Neuronal stem cell (in vitro differentiated cells): ENCODE measurements around the gene SAMD14. TPM values are rescaled to one million over a fixed set of nuclear protein-coding genes. Genes with fewer than 3 reads are reported as not detected.

Source experiments
- DNase-seq: peaks from one replicate; pipeline ENCODE4 v3.0.0-alpha.2; 2013; ENCODE audit warnings: low spot score
- H2AFZ ChIP-seq: one replicate; pipeline ENCODE4 v1.6.1; 2013; ENCODE audit warnings: mild to moderate bottlenecking, low read length, inconsistent platforms
- H2AK5ac ChIP-seq: 2 replicates; pipeline ENCODE4 v1.6.1; 2013; ENCODE audit warnings: low read depth, mild to moderate bottlenecking, inconsistent platforms, low read length, moderate library complexity, mixed read lengths
- H2BK120ac ChIP-seq: 2 replicates; pipeline ENCODE4 v1.6.1; 2013; ENCODE audit warnings: low read depth, mild to moderate bottlenecking, inconsistent platforms, low read length, moderate library complexity, mixed read lengths
- H2BK12ac ChIP-seq: one replicate; pipeline ENCODE4 v1.6.1; 2013; ENCODE audit warnings: low read length, inconsistent platforms
- H2BK15ac ChIP-seq: 2 replicates; pipeline ENCODE4 v1.6.1; 2013; ENCODE audit warnings: mild to moderate bottlenecking, low read length, inconsistent platforms, mixed read lengths
- H2BK5ac ChIP-seq: one replicate; pipeline ENCODE4 v1.6.1; 2013; ENCODE audit warnings: inconsistent platforms, mild to moderate bottlenecking, low read length, moderate library complexity
- H3K14ac ChIP-seq: one replicate; pipeline ENCODE4 v1.6.1; 2013; ENCODE audit warnings: low read length, inconsistent platforms
- H3K18ac ChIP-seq: 2 replicates; pipeline ENCODE4 v1.6.1; 2013; ENCODE audit warnings: low read length, inconsistent platforms
- H3K23ac ChIP-seq: 2 replicates; pipeline ENCODE4 v1.6.1; 2013; ENCODE audit warnings: low read depth, mild to moderate bottlenecking, mixed read lengths, low read length, inconsistent platforms; ENCODE audit not compliant: poor library complexity
- H3K27ac ChIP-seq: replicated peaks from 3 replicates; pipeline ENCODE4 v1.5.1; 2013; ENCODE audit warnings: low read length, inconsistent platforms
- H3K27me3 ChIP-seq, 3 experiments: 2 replicates each; pipeline ENCODE4 v1.6.1; 2013; ENCODE audit warnings: low read length in 3 of 3, mild to moderate bottlenecking in 2 of 3, inconsistent platforms in 1 of 3, low read depth in 1 of 3, mixed read lengths in 1 of 3, moderate library complexity in 1 of 3; ENCODE audit not compliant: control insufficient read depth in 3 of 3, insufficient read depth in 3 of 3
- H3K36me3 ChIP-seq, 2 donors: replicated peaks in 1 of 2; 2 replicates each; pipeline ENCODE4 v1.6.1; 2013; ENCODE audit warnings: low read length in 2 of 2; ENCODE audit not compliant: control insufficient read depth in 2 of 2, insufficient read depth in 2 of 2
- H3K4ac ChIP-seq: 2 replicates; pipeline ENCODE4 v1.6.1; 2013; ENCODE audit warnings: inconsistent platforms, mild to moderate bottlenecking, low read length, moderate library complexity
- H3K4me1 ChIP-seq, 2 donors: 1 replicate in 1 of 2; 2 replicates in 1 of 2; pipeline ENCODE4 v1.6.1; 2013; ENCODE audit warnings: low read length in 2 of 2, low read depth in 1 of 2; ENCODE audit not compliant: control insufficient read depth in 2 of 2, insufficient read depth in 1 of 2
- H3K4me2 ChIP-seq: one replicate; pipeline ENCODE4 v1.6.1; 2013; ENCODE audit warnings: mild to moderate bottlenecking, low read length, inconsistent platforms; ENCODE audit not compliant: insufficient read depth, poor library complexity, severe bottlenecking
- H3K4me3 ChIP-seq, 2 donors: 2 replicates each; pipeline ENCODE4 v1.5.1; 2013; ENCODE audit warnings: low read length in 2 of 2, mild to moderate bottlenecking in 2 of 2, inconsistent platforms in 1 of 2, moderate library complexity in 1 of 2
- H3K79me1 ChIP-seq: one replicate; pipeline ENCODE4 v1.6.1; 2013; ENCODE audit warnings: low read depth, mild to moderate bottlenecking, inconsistent platforms, low read length, moderate library complexity
- H3K9ac ChIP-seq: one replicate; pipeline ENCODE4 v1.6.1; 2013; ENCODE audit warnings: mild to moderate bottlenecking, low read depth, low read length, inconsistent platforms; ENCODE audit not compliant: poor library complexity
- H3K9me3 ChIP-seq, 2 donors: replicated peaks in 1 of 2; 2 replicates each; pipeline versions ENCODE3 to v1.6.1; 2013; ENCODE audit warnings: low read length in 2 of 2, mild to moderate bottlenecking in 2 of 2, inconsistent platforms in 1 of 2, low read depth in 1 of 2, mixed read lengths in 1 of 2, moderate library complexity in 1 of 2; ENCODE audit not compliant: control insufficient read depth in 2 of 2, insufficient read depth in 1 of 2
- H4K8ac ChIP-seq: one replicate; pipeline ENCODE4 v1.6.1; 2013; ENCODE audit warnings: low read depth, mild to moderate bottlenecking, inconsistent platforms, low read length, moderate library complexity
- H4K91ac ChIP-seq: one replicate; pipeline ENCODE4 v1.6.1; 2013; ENCODE audit warnings: low read length, low read depth, mild to moderate bottlenecking, inconsistent platforms; ENCODE audit not compliant: poor library complexity
- WGBS, 2 donors: extraction: QIAGEN DNeasy Blood & Tissue Kit; methylation state at CpG; one replicate each; pipeline ENCODE4 v1.1.7; 2013; ENCODE audit warnings: missing lambda C conversion rate in 2 of 2, mixed read lengths in 1 of 2; ENCODE audit not compliant: insufficient read length in 2 of 2, insufficient replicate concordance in 1 of 2; ENCODE audit errors: extremely low coverage in 2 of 2; 5-methylcytosine and 5-hydroxymethylcytosine counted together
- polyA plus RNA-seq, 2 experiments: library from polyadenylated mRNA; stranded (reverse); fragments of 200-250 nt; gene quantifications; one replicate each; pipeline ENCODE4 v1.2.3, GENCODE V29; 2013

The SAMD14 gene
- 31.6 TPM for polyA plus RNA-seq (2013, experiment 1 of 2)
- 33.4 TPM for polyA plus RNA-seq (2013, experiment 2 of 2)

GRCh38 chr17:50129728-50130558 lies at the start of gene SAMD14:
SAMD14 (minus strand) TSS chr17:50130160; CDS start chr17:50124959, 5,201 bp downstream.
- H3K4me1 ChIP-seq: peaks cover 10 to 11% of the 10 kb centered on the region in 2 donors
- H2BK12ac ChIP-seq: peak within 1 kb of the TSS; percentile 77
- no CpG with 5 or more reads among the region's 84 CpGs for WGBS, 2 donors
- peak within 1 kb of the TSS; percentile 99 for H2AK5ac ChIP-seq
- H3K14ac ChIP-seq: peak within 1 kb of the TSS; percentile 90
- H3K4me3 ChIP-seq: peak within 1 kb of the TSS; percentile 57 to 88
- no peak within 1 kb of the TSS for H4K8ac ChIP-seq
- H3K79me1 ChIP-seq: no peaks in the 10 kb centered on the region
- H3K27ac ChIP-seq: peak within 1 kb of the TSS; percentile 74
- H2BK15ac ChIP-seq: peak within 1 kb of the TSS; percentile 96
- DNase-seq: no peak
- H3K4me2 ChIP-seq: peak within 1 kb of the TSS; percentile 82
- H3K9me3 ChIP-seq: no peaks in the 10 kb centered on the region
- peak within 1 kb of the TSS; percentile 97 for H3K18ac ChIP-seq
- H3K23ac ChIP-seq: peak within 1 kb of the TSS; percentile 82
- H3K36me3 ChIP-seq: peaks cover 0 to 15% of the 10 kb centered on the region in 2 donors
- H3K4ac ChIP-seq: peak within 1 kb of the TSS; percentile 60
- H3K27me3 ChIP-seq: no peaks in the 10 kb centered on the region
- H4K91ac ChIP-seq: peak within 1 kb of the TSS; percentile 46
- H2AFZ ChIP-seq: peak within 1 kb of the TSS; percentile 98
- peak within 1 kb of the TSS; percentile 95 for H2BK120ac ChIP-seq
- H2BK5ac ChIP-seq: peak within 1 kb of the TSS; percentile 63
- H3K9ac ChIP-seq: peak within 1 kb of the TSS; percentile 91

DNA sequence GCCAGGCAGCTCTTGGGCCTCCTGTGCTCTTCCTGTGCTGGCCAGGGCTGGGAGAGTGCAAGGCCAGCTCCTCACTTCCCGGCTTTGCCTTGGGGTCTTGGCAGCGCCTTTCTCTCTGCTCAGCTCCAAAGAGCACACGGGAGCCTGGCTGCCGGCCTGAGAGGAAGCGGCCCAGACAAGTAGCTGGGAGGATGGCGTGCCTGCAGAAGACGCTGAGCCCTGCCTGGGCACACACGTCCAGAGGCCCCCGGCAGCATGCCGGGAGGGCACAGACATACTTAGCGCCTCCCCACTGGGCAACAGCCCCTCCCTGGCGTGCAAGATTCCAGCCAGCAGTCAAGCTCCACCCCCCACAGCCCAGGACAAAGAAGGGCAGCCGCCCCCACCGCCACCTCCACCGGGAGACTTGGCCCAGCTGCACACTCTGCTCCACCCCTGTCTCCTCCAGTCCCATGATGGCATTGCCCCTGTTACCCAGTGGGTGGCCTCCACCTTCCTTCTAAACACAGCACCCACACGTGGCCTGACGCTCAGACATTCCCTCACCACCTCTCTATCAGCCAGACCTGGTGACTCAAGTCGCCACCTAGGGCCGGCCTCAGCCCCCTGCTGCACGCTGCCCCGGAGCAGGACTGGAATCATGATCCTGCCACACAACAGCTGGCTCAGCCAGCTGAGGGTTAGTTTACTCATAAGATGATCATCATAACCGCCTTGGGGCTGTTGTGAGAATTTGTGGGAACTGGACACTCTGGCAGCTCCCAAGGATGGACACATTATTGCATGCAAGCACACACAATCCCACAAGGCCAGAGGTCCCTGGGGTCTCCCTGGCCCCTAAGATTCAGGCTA lies 48.2 kb upstream of the SAMD14 start:
- WGBS, 2 donors: no CpG with 5 or more reads among the region's 22 CpGs
- Histone ChIP-seq H3K14ac (peak overlapping the region; percentile 75), H2BK5ac (peak overlapping the region; percentile 83), H4K91ac (peak overlapping the region; percentile 90), H2BK15ac (peak overlapping the region; percentile 100), H4K8ac (peak overlapping the region; percentile 52), H2BK120ac (peak overlapping the region; percentile 62), H3K4ac (peak overlapping the region; percentile 91), H3K27ac (peak overlapping the region; percentile 40), H3K9me3 (no peaks in the 10 kb centered on the region), H2BK12ac (peak overlapping the region; percentile 65), H3K18ac (peak overlapping the region; percentile 99), H3K36me3 (no peaks in the 10 kb centered on the region), H2AFZ (peak overlapping the region; percentile 91), H3K4me3 (peak overlapping the region in 1 of 2 donors; percentile 32), H2AK5ac (peak overlapping the region; percentile 71), H3K4me2 (peak overlapping the region; percentile 19), H3K27me3 (peaks cover 0 to 7% (median 0%) of the 10 kb centered on the region in 3 experiments), H3K23ac (peak overlapping the region; percentile 83), H3K79me1 (peaks cover 4% of the 10 kb centered on the region), H3K4me1 (peaks cover 25 to 35% of the 10 kb centered on the region in 2 donors), H3K9ac (peak overlapping the region; percentile 82)
- DNase-seq: no peak

GRCh38 chr17:50177476-50177875 lies 47.5 kb upstream of the SAMD14 start:
- peak overlapping the region; percentile 71 for H2AK5ac ChIP-seq
- H3K4me2 ChIP-seq: no peak overlapping the region
- no peak overlapping the region for H3K27ac ChIP-seq
- peak overlapping the region; percentile 52 for H4K8ac ChIP-seq
- peak overlapping the region; percentile 99 for H3K18ac ChIP-seq
- H4K91ac ChIP-seq: peak overlapping the region; percentile 98
- H3K79me1 ChIP-seq: peaks cover 4% of the 10 kb centered on the region
- H3K9me3 ChIP-seq: no peaks in the 10 kb centered on the region
- peak overlapping the region; percentile 83 for H2BK5ac ChIP-seq
- DNase-seq: no peak
- peaks cover 26 to 34% of the 10 kb centered on the region in 2 donors for H3K4me1 ChIP-seq
- peaks cover 0 to 7% (median 0%) of the 10 kb centered on the region in 3 experiments for H3K27me3 ChIP-seq
- H3K36me3 ChIP-seq: no peaks in the 10 kb centered on the region
- no peak overlapping the region for H3K4me3 ChIP-seq
- WGBS, 2 donors: no CpG with 5 or more reads among the region's 10 CpGs
- H3K23ac ChIP-seq: peak overlapping the region; percentile 62
- H2BK120ac ChIP-seq: peak overlapping the region; percentile 29
- H2BK12ac ChIP-seq: peak overlapping the region; percentile 100
- H2BK15ac ChIP-seq: peak overlapping the region; percentile 100
- H2AFZ ChIP-seq: peak overlapping the region; percentile 91
- peak overlapping the region; percentile 84 for H3K14ac ChIP-seq
- H3K4ac ChIP-seq: no peak overlapping the region
- peak overlapping the region; percentile 82 for H3K9ac ChIP-seq
